GM18507 (cell line): ENCODE measurements around the gene EGLN2.
"Not testable (repeated sequence)": the region's sequence is repeated elsewhere in the genome, so short reads cannot be mapped to it uniquely, and the experiment has no call there.

ENCODE experiments used
- DNase-seq: peaks from one replicate; pipeline ENCODE4 v3.0.0; 2011; ENCODE audit warnings: low read depth; ENCODE audit not compliant: insufficient read length; ENCODE audit errors: extremely low spot score
- FAIRE-seq: peaks from 2 replicates; lab custom pipeline; 2011; peaks lifted over from hg19 to GRCh38; lab: Jason Lieb, UNC

Gene EGLN2

DNA sequence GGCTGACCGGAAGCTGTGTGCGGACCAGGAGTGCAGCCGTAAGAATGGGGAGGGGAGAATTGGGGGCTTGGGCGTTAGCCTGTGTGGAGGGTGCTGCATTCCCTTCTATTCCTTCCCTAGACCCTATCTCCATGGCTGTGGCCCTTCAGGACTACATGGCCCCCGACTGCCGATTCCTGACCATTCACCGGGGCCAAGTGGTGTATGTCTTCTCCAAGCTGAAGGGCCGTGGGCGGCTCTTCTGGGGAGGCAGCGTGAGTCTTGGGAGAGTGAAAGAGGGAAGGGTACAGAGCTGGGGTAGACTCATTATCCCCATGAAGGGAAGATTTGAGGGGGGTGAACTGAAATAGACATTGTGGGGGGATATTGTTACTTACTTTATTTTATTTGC lies 23.4 kb upstream of the EGLN2 start:
- no peak for DNase-seq
- no peak for FAIRE-seq

DNA sequence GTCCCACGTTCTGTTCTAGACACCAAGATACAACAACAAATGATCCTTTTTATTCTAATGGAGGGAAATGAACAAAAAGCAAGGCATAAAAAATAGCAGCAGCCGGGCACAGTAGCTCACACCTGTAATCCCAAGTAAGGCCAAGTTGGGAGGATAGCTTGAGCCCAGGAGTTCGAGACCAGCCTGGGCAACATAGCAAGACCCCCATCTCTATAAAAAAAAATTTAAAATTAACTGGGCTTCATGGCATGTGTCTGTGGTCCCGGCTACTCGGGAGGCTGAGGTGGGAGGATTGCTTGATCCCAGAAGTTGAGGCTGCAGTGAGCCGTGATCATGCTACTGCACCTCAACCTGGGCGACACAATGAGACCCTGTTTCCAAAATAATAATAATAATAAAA lies 22.6 kb upstream of the EGLN2 start:
- FAIRE-seq (no peak), DNase-seq (no peak)

DNA sequence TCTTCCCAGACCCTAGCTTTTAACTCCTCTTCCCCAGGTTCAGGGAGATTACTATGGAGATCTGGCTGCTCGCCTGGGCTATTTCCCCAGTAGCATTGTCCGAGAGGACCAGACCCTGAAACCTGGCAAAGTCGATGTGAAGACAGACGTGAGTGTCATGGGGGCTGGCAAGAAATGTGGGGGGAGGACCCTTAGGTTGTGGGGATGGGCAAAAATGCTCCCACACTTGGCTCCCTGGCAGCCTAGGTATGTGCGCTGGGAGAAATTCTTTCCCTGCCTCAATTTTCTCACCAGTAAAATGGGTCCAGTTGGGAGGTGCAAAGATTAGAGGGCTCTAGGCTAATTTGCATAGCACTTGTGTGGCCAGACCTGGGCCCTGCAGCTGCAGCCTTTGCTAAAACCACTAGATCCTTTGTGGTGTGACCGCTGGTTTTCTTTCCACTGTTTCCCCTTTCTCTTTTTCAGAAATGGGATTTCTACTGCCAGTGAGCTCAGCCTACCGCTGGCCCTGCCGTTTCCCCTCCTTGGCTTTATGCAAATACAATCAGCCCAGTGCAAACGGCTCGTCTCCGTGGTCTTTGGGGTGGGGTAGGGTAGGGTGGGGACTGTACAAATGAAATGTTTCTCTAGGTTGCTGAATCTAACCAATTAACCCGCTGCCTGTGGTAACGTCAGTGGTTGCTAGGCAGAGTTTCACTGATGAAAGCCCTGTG lies 21.9 kb upstream of the EGLN2 start:
- FAIRE-seq (peak; percentile 98), DNase-seq (peak; percentile 58)

DNA sequence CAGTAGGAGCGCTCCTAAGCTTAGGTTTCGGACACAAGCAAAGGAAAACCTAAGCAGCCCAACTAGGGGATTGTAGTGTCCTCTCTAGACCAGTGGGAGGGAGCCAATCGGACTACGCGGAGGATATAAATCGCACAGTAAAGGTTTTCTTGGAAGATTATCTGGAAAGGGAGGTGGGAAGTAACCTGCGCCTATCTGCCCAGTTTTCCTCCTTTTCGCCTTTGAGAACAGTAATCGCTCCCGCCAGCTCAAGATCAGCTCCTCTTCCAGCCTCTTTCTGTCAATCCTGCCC lies 21.4 kb upstream of the EGLN2 start:
- FAIRE-seq (no peak), DNase-seq (no peak)

DNA sequence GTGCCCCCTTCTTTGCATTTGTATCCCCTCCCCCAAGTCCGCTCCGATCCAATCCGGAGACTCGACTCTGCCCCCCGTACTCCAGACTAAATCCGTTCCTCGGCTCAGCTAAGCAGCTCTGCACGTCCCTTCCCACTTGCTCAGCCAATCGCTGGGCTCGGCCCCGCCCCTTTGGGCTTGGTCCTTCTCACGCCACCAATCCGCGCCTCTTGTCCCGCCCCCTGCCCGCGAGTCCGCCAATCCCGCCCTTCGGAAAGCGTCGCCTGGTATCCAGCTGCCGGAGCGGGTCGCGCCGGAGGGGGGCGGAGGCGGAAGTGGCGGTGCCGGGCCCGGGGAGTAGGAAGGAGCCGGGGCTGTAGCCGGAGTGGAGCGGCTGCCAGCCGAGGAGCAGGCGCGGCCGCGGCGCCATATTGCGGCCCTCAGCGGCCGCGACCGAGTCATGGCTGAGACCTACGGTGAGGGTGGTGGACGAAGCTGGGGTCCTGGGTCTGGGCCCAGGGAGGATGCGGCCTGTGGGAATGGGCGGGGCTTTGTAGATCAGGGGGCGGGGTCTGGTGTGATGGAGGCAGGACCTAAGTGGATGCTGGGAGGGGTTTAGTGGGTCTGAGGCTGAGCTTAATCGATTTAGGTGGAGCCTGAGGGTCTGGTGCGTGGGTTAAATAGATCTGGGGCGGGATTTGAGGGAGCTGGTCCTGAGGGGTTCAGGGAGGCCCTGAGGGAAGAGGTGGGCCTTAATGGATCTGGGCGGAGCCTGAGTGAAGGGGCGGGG lies 20.9 kb upstream of the EGLN2 start, which contains the start of gene RAB4B:
Gene RAB4B, plus strand, starts transcription at position 311 of the 769 bp plus-strand sequence. Its CDS starts 129 bp downstream, at position 440.
- DNase-seq (peak; percentile 89), FAIRE-seq (no peak)

DNA sequence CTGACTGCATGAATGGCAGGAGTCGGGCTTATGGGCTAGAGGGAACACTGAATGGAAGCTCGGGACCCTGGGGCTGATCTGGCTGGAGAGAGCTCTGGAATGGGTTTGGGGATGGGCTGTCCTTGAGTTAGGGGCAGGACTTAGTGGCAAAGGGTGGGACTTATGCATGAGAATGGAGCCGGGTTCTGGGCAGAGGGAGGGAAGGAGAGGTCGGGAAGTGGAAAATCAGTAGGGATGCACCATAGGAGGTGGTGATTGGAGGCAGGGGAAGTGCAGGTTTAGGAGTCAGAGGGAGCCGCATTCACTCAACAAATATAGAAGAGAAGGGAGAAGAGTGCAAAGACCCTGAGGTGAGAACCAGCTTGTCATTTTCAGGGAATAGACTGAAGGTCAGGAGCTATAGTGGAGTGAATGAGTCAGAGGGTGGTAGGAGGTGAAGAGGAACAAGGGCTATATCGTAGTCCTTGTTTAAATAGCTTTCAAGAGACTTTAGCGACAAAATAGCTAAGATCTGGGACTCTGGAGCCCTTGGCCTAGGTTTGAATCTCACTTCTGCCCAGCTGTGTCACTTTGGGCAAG lies 20.2 kb upstream of the EGLN2 start:
- DNase-seq (no peak), FAIRE-seq (no peak)

DNA sequence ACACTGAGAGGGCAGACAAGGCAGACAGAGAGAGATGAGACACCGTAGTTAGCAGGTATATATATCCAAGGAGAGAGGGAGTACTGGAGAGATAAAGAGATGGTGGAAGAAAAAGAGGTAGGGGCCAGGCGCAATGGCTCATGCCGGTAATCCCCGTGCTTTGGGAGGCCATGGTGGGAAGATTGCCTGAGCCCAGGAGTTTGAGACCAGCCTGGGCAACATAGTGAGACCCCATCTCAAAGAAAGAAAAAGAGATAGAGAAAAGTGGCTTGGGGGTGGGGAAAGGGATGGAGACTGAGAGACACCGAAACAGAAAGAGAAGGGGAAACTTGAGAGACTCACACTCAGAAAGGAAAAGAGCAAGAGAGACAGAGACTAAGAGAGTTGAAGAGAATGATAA lies 18.4 kb upstream of the EGLN2 start:
- no peak for FAIRE-seq
- DNase-seq = no peak

DNA sequence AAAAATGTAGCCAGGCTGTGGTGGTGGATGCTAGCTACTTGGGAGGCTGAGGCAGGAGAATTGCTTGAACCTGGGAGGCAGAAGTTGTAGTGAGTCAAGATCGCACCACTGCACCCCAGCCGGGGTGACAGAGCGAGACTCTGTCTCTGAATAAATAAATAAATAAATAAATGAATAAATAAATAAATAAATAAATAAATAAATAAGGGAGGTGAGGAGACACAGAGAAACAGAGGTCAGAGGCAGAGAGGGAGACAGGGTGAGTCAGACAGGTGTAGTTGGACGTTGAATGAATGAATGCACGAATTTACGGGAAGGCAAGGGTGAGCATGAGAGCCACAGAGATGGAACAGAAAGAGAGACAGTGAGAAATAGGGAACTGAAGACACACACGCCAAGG lies 17.9 kb upstream of the EGLN2 start:
- no peak for FAIRE-seq
- DNase-seq = no peak

DNA sequence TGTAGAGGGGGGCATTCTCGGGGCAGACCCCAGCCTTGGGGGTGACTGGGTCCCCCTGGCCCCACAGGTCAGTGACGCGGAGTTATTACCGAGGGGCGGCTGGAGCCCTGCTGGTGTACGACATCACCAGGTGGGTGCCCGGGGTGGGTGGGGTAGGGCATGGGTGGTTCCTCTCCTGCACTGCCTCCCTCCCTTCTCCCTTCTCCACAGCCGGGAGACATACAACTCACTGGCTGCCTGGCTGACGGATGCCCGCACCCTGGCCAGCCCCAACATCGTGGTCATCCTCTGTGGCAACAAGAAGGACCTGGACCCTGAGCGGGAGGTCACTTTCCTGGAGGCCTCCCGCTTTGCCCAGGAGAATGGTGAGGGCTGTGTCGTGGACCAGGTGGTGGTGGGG lies 15.3 kb upstream of the EGLN2 start:
- DNase-seq = no peak
- no peak for FAIRE-seq

DNA sequence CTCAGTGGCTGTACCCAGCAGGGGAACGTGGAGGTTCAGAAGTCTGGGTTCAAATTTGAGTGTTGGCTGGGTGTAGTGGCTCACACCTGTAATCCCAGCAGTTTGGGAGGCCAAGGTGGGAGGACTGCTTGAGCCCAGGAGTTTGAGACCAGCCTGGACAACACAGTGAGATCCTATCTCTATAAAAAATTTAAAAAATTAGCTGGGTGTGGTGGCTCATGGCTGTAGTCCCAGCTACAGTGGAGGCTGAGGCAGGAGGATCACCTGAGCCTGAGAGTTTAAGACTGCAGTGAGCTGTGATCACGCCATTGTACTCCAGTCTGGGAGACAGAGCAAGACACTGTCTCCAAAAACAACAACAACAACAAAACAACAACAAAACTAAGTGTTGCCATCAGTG lies 14.8 kb upstream of the EGLN2 start:
- DNase-seq, FAIRE-seq: not testable (repeated sequence)

DNA sequence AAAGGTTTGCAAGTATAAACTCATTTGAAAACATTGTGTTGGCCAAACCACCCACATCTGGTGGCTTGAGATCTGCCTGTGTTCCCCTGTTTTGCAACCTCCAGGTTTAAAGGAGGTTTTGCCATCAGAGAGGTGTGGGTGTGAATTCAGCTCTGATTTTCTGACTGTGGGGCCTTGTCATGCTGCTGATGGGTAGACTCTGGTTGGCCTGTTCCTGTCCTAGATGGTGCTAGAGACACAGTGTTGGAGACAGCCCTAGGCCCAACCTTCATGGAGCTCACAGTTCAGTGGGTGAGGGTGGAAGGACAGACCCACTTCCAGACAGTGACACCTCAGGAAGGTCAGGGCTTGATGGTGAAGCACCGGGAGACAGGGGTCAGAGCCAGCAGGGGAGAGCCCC lies 13.5 kb upstream of the EGLN2 start:
- no peak for FAIRE-seq

DNA sequence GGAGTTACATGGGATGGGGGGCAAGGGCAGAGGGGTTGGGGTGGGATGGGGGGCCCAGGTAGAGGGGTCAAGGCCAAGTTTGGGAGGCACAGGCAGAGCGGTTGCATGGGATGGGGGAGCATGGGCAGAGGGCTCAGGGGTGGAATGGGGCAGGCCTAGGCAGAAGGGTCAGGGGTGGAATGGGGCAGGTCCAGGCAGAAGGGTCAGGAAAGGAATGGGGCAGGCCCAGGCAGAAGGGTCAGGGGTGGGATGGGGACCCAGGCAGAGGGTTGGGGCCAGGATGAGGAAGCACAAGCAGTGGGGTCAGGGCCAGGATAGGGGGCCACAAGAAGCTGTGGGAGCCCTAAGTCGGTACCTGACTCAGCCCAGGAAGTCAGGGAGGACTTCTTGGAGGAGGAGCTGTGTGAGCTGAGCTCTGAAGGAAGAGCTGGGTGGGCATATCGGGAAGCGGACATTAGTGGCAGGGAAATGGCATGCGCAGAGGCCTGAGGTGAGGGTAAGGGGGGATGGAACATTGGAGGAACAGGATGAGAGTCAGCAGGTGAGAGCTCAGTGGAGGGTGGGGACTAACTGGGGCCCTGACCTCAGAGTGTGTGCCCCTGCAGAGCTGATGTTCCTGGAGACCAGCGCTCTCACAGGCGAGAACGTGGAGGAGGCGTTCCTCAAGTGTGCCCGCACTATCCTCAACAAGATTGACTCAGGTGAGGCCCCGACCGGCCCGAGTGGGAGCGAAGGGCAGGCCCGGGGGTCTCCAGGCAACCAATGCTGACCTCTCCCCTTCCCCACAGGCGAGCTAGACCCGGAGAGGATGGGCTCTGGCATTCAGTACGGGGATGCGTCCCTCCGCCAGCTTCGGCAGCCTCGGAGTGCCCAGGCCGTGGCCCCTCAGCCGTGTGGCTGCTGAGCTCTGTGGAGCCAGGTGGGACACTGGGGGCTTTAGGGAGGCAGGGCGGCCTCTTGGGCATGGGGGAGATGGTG lies 12.6 kb upstream of the EGLN2 start:
- DNase-seq (no peak), FAIRE-seq (no peak)

More for the DNA sequence above, 13.5 kb upstream of the EGLN2 start:
- no peak for DNase-seq

DNA sequence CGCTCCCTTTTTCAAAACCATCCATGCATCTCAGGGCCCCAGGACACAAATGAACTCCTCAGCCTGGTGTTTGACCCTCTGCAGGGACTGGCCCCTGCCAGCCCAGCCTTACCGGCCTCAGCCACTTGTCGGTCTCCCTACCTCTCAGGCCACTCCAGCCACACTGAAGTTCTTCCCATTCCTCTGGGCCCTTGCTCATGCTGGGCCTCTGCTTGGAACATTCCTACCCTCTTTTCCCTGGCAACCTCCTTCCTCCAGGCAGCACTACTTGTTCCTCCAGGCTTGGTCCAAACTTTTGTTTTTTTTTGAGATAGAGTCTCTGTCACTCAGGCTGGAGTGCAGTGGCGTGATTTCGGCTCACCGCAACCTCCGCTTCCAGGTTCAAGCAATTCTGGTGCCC lies 7.6 kb upstream of the EGLN2 start:
- FAIRE-seq (no peak), DNase-seq (no peak)

DNA sequence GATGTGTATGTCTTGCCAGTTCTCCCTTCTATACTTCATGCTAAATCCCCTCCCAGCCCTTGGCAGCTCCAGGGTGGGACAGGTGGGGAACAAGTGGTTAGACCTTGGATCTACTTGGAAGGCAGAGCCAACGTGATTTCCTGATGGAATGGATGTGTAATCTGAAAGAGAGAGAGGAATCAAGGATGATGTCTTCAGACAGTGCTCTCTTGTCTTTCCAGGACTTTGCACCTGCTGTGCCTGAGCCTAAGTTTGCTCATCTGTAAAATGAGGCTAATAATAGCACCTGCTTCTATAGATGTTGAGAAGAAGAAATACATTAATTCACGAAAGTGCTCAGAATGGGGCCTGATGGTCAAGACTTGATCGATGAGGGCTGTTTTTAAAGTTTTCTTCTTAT lies 7.0 kb upstream of the EGLN2 start:
- FAIRE-seq = peak; percentile 31
- DNase-seq = no peak

DNA sequence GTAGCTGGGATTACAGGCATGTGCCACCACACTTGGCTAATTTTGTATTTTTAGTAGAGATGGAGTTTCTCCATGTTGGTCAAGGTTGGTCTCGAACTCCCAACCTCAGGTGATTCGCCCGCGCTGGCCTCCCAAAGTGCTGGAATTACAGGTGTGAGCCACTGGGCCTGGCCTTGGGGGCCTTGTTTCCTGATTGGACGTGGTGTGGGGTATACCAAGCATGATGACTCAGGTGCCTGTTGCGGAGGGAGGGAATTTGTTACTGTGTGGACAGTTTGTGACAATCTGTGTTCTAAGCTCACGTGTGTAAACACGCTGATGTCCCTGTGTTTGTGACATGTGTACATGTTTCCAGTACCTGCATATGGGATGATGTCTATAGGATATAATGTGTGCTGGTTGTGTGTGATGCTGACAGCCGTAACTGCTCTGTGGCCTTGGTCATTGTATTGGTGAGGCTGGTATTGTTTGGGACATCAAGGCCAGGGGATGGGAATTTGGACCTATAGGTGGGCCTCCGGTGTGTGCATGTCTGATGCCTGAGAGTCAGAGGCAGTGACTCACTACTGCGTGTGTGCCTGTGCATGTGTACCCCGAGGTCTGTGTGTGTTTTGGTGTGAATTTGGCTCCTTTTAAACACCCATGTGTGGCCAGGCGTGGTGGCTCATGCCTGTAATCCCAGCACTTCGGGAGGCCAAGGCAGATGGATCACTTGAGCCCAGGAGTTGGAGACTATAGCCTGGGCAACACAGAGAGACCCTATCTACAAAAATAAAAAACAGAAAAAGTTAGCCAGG lies 1.6 kb upstream of the EGLN2 start:
- FAIRE-seq (no peak), DNase-seq (no peak)

DNA sequence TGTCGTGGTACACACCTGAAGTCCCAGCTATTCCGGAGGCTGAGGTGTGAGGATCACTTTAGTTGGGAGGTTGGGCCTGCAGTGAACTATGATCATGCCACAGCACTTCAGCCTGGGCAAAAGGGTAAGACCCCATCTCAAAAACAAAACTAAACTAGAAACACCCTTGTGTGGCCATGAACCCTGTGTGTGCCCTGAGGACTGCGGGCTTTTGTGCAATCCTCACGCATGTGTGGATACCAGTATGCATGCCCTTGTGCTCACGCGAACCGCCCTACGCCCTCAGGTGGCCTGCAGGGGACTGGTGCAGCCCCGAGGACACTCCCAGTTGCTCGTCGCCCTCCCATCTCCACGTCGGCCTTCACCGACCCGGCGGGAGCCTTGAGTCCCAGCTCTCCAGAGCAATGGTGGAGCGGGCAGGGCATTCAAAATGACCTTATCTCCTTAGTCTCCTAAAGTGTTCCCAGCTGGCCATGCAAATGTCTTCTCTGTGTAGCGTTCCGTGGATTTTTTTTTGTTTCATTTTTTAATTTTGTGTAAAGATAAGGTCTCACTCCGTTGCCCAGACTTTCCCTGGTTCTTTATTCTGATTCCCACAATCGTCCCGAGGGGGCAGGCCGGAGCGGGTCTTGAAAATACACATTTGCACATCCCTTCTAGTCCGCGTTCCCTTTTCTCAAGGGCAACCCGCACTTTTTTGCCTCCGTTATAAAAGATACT lies 868 bp upstream of the EGLN2 start:
- peak; percentile 56 for DNase-seq
- no peak for FAIRE-seq

DNA sequence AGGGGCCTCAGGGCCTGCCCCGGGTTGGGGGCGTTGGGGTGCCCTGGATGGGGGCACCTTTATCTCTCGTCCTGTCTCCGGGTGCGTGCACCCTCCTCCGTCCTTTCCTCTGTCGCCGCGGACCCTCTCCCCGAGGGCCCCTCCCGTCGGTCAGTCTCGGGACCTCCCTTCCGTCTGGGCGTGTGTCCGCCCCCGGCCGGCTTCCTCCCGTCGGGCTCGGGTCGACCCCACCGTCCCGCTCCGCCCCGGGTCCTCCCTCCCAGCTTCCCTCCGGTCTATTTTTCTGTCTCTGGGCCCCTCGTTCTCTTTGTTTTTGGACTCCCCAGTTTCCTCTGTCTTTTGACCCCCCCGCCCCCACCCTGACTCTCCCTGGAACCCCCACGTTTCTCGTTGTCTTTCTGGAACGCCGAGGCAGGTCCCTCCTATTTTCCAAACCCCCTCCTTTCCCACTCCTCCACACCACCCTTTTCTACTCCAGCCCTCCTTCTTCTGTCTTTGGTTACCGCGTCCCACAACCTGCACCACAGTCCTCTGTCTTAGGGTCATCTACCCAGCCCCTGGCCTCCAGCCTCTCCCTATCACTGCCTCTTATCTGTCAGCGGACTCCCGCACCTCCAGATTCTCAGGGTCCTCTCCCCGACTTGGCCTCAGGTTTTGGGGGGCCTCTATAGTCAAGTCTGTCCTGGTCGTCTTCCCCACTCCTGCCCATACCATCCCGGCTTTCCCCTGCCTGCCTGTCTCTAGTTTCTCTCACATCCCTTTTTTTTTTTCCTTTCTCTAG lies 757 bp downstream of the EGLN2 start:
- peak; percentile 49 for FAIRE-seq
- DNase-seq = no peak
